22Rv1 (cell line): Measurements from ENCODE around the gene KCNT1.

ENCODE experiments used
- CTCF ChIP-seq: fragments of 450-650 bp; IDR thresholded peaks from 2 replicates; pipeline ENCODE4 v1.5.1; 2017; ENCODE audit warnings: mild to moderate bottlenecking
- ZFX ChIP-seq: fragments of 450-650 bp; IDR thresholded peaks from 2 replicates; pipeline ENCODE4 v1.6.1; 2017; ENCODE audit warnings: antibody characterized with exemption, borderline replicate concordance

GRCh38 chr9:135799261-135799660, 97.3 kb downstream of the KCNT1 start:
- TF ChIP-seq CTCF (no peak), ZFX (no peak)
